ENCODE data around the gene HBM. TPM values are rescaled to one million over a fixed set of nuclear protein-coding genes. Genes with fewer than 3 reads are reported as not detected.

The HBM gene
- total and polyA plus RNA-seq, 4 donors: 0.28 to 2,893 TPM; not detected in 2

GRCh38 chr16:138049-138417, 27.7 kb upstream of the HBM start:
- H3K27ac ChIP-seq (ENCODE audit: low read depth in 1 of 2, low read length in 2 of 2): no peak overlapping the region
- peak overlapping the region; percentile 54 to 95 (median 74) for H3K4me3 ChIP-seq (ENCODE audit: low read depth in 1 of 3, low read length in 3 of 3)
- no peaks in the 10 kb centered on the region for H3K27me3 ChIP-seq (ENCODE audit: control insufficient read depth in 4 of 4, insufficient read depth in 4 of 4, low read length in 3 of 4)
- 2% methylated on average over 30 of the region's 30 CpGs for WGBS
- H3K9me3 ChIP-seq (ENCODE audit: control insufficient read depth in 4 of 4, low read length in 3 of 4): no peaks in the 10 kb centered on the region
- no peak for TF ChIP-seq FOXA2 (IDR thresholded peaks at IDR 0.05)
- no peak for TF ChIP-seq ATF3 (IDR thresholded peaks at IDR 0.05)
- no peak for TF ChIP-seq YY1 (IDR thresholded peaks at IDR 0.05)
- TF ChIP-seq MAX (IDR thresholded peaks at IDR 0.05): no peak
- TF ChIP-seq ZBTB33 (IDR thresholded peaks at IDR 0.05): no peak
- TF ChIP-seq CTCF (IDR thresholded peaks at IDR 0.05; ENCODE audit: low read depth, low read length, missing input control): no peak
- TF ChIP-seq EGR1 (IDR thresholded peaks at IDR 0.05; ENCODE audit: low read depth in 2 of 2): no peak
- no peak for TF ChIP-seq SP1 (IDR thresholded peaks at IDR 0.05)
- TF ChIP-seq HNF4A (conservative IDR thresholded peaks at IDR 0.05): no peak
- no peak for TF ChIP-seq RAD21 (IDR thresholded peaks at IDR 0.05)
- no peak for TF ChIP-seq HNF4G (IDR thresholded peaks at IDR 0.05)
- no peak for TF ChIP-seq FOXA1 (IDR thresholded peaks at IDR 0.05)
- no peak for TF ChIP-seq REST (IDR thresholded peaks at IDR 0.05)
- TF ChIP-seq GABPA (IDR thresholded peaks at IDR 0.05 in 1 of 2, conservative IDR thresholded peaks at IDR 0.05 in 1 of 2): no peak
- no peak for TF ChIP-seq JUND (IDR thresholded peaks at IDR 0.05)
- DNase-seq (ENCODE audit: low spot score): no peak
- peaks cover 0 to 6% (median 1%) of the 10 kb centered on the region in 4 donors for H3K4me1 ChIP-seq (ENCODE audit: control insufficient read depth in 4 of 4, insufficient read depth in 4 of 4, low read length in 3 of 4)
- peak overlapping the region; percentile 53 to 71 for H3K9ac ChIP-seq (ENCODE audit: low read depth in 1 of 2, low read length in 2 of 2)
- no peaks in the 10 kb centered on the region for H3K36me3 ChIP-seq (ENCODE audit: control insufficient read depth in 4 of 4, insufficient read depth in 3 of 4, low read depth in 1 of 4, low read length in 3 of 4)

- Histone ChIP-seq H3K27ac (ENCODE audit: low read depth in 1 of 2, low read length in 2 of 2) (no peak overlapping the region), H3K27me3 (ENCODE audit: control insufficient read depth in 4 of 4, insufficient read depth in 4 of 4, low read length in 3 of 4) (no peaks in the 10 kb centered on the region), H3K4me1 (ENCODE audit: control insufficient read depth in 4 of 4, insufficient read depth in 4 of 4, low read length in 3 of 4) (peaks cover 0 to 6% (median 1%) of the 10 kb centered on the region in 4 donors), H3K36me3 (ENCODE audit: control insufficient read depth in 4 of 4, insufficient read depth in 3 of 4, low read depth in 1 of 4, low read length in 3 of 4) (no peaks in the 10 kb centered on the region), H3K4me3 (ENCODE audit: low read depth in 1 of 3, low read length in 3 of 3) (no peak overlapping the region), H3K9ac (ENCODE audit: low read depth in 1 of 2, low read length in 2 of 2) (no peak overlapping the region), H3K9me3 (ENCODE audit: control insufficient read depth in 4 of 4, low read length in 3 of 4) (no peaks in the 10 kb centered on the region)
- TF ChIP-seq NR2F2 (IDR thresholded peaks at IDR 0.05) (no peak), ATF3 (IDR thresholded peaks at IDR 0.05) (no peak), FOXA2 (IDR thresholded peaks at IDR 0.05) (no peak), FOXA1 (IDR thresholded peaks at IDR 0.05) (no peak), RAD21 (IDR thresholded peaks at IDR 0.05) (no peak), CTCF (IDR thresholded peaks at IDR 0.05; ENCODE audit: low read depth, low read length, missing input control) (no peak), JUND (IDR thresholded peaks at IDR 0.05) (no peak), MAX (IDR thresholded peaks at IDR 0.05) (no peak), RXRA (IDR thresholded peaks at IDR 0.05) (no peak), YY1 (IDR thresholded peaks at IDR 0.05) (no peak), GABPA (IDR thresholded peaks at IDR 0.05 in 1 of 2, conservative IDR thresholded peaks at IDR 0.05 in 1 of 2) (no peak), HNF4A (conservative IDR thresholded peaks at IDR 0.05) (no peak)
- WGBS: 73% methylated on average over 10 of the region's 10 CpGs
- DNase-seq (ENCODE audit: low spot score): no peak
These were observed 25.5 kb upstream of the HBM start for GRCh38 chr16:140175-140857.

All from liver (tissue), 9 donors.